Keratinocyte (primary cell): ENCODE measurements around the gene NYNRIN. TPM values are rescaled to one million over a fixed set of nuclear protein-coding genes. Genes with fewer than 3 reads are reported as not detected.

ENCODE experiments used
- DNase-seq: peaks from one replicate; pipeline ENCODE4 v3.0.0-alpha.2; 2011; ENCODE audit warnings: low read depth, missing footprints, low spot score
- FAIRE-seq: peaks from 2 replicates; lab custom pipeline; 2011; peaks lifted over from hg19 to GRCh38; lab: Jason Lieb, UNC
- H2AFZ ChIP-seq: 2 replicates; pipeline ENCODE4 v1.6.0; 2012; ENCODE audit warnings: low read length, control low read depth, inconsistent platforms; ENCODE audit not compliant: control insufficient read depth
- H3K27ac ChIP-seq: 2 replicates; pipeline ENCODE4 v1.5.1; 2011; ENCODE audit warnings: low read length; ENCODE audit not compliant: control insufficient read depth, insufficient read depth
- H3K27me3 ChIP-seq: 3 replicates; pipeline ENCODE4 v1.6.0; 2011; ENCODE audit warnings: low read length; ENCODE audit not compliant: control insufficient read depth, insufficient read depth; ENCODE audit errors: extremely low read depth
- H3K36me3 ChIP-seq, 2 experiments: 2 replicates in 1 of 2; 3 replicates in 1 of 2; pipeline ENCODE4 v1.5.1; 2011; ENCODE audit warnings: low read length in 2 of 2, mild to moderate bottlenecking in 1 of 2; ENCODE audit not compliant: control insufficient read depth in 2 of 2, insufficient read depth in 2 of 2; ENCODE audit errors: extremely low read depth in 1 of 2
- H3K4me1 ChIP-seq: 3 replicates; pipeline ENCODE4 v1.5.1; 2011; ENCODE audit warnings: low read length; ENCODE audit not compliant: control insufficient read depth, insufficient read depth; ENCODE audit errors: extremely low read depth
- H3K4me2 ChIP-seq: 3 replicates; pipeline ENCODE4 v1.6.0; 2011; ENCODE audit warnings: low read depth, low read length; ENCODE audit not compliant: control insufficient read depth, insufficient read depth; ENCODE audit errors: extremely low read depth
- H3K4me3 ChIP-seq, 3 experiments: fragments of 200-600 bp in 1 of 3; sonication (generic) in 1 of 3; 2 replicates in 2 of 3; 3 replicates in 1 of 3; pipeline ENCODE4 v1.5.1; 2011 to 2016; ENCODE audit warnings: low read length in 3 of 3, mild to moderate bottlenecking in 3 of 3, control low read depth in 2 of 3, inconsistent platforms in 1 of 3, low read depth in 1 of 3, mixed read lengths in 1 of 3, mixed run types in 1 of 3, moderate library complexity in 1 of 3; ENCODE audit not compliant: control insufficient read depth in 2 of 3, insufficient read depth in 2 of 3; ENCODE audit errors: extremely low read depth in 1 of 3
- H3K79me2 ChIP-seq: 2 replicates; pipeline ENCODE4 v1.6.0; 2012; ENCODE audit warnings: low read length; ENCODE audit not compliant: control insufficient read depth, insufficient read depth
- H3K9ac ChIP-seq: 3 replicates; pipeline ENCODE4 v1.6.0; 2011; ENCODE audit warnings: low read length; ENCODE audit not compliant: control insufficient read depth, insufficient read depth; ENCODE audit errors: extremely low read depth
- H3K9me1 ChIP-seq: 3 replicates; pipeline ENCODE4 v1.6.0; 2011; ENCODE audit warnings: low read length; ENCODE audit not compliant: control insufficient read depth, insufficient read depth; ENCODE audit errors: extremely low read depth
- H3K9me3 ChIP-seq: 2 replicates; pipeline ENCODE4 v1.5.1; 2012; ENCODE audit warnings: low read depth, low read length; ENCODE audit not compliant: control insufficient read depth
- H4K20me1 ChIP-seq: 3 replicates; pipeline ENCODE4 v1.6.0; 2011; ENCODE audit warnings: low read length; ENCODE audit not compliant: control insufficient read depth, insufficient read depth; ENCODE audit errors: extremely low read depth
- EZH2 ChIP-seq: IDR thresholded peaks from one replicate; pipeline ENCODE4 v1.6.1; 2012; ENCODE audit warnings: inconsistent platforms, mild to moderate bottlenecking, low read length, moderate library complexity
- dilution Hi-C: fragments of 300-500 bp; cut with MboI; formaldehyde crosslinking; loops from one replicate; pipeline ENCODE4 v1.7.0; 2020; ENCODE audit warnings: low sequenced_read_pairs; ENCODE audit not compliant: extremely low pct_ligation_motif_present
- polyA plus RNA-seq, 5 experiments: library from polyadenylated mRNA; depleted of rRNA in 3 of 5; stranded (reverse) in 3 of 5; stranded (forward) in 1 of 5; unstranded in 1 of 5; fragments of >200 nt; gene quantifications; 1 replicate in 1 of 5; 2 replicates in 3 of 5; 3 replicates in 1 of 5; pipeline versions ENCODE4 v1.2.1 to v1.2.3, GENCODE V29; 2011 to 2012; ENCODE audit warnings: missing spikeins in 2 of 5, low read depth in 1 of 5, low replicate concordance in 1 of 5
- TF ChIP-seq, protein P1 (sequence below), 3 experiments: IDR thresholded peaks in 1 of 3; conservative IDR thresholded peaks in 1 of 3; optimal IDR thresholded peaks in 1 of 3; 2 replicates in 2 of 3; 3 replicates in 1 of 3; pipeline versions ENCODE3 to v1.5.1; 2011; ENCODE audit warnings: low read length in 3 of 3, mild to moderate bottlenecking in 3 of 3, moderate library complexity in 2 of 3, control low read depth in 1 of 3, inconsistent platforms in 1 of 3; ENCODE audit not compliant: insufficient read depth in 2 of 3; ENCODE audit errors: extremely low read depth in 1 of 3

NYNRIN gene
- polyA plus RNA-seq, 1 donor (not counting 4 experiments of a cell fraction or from before 2014, with no cell fraction given), result 4.9 TPM

- H3K9me3 ChIP-seq, result no peaks in the 10 kb centered on the region
- TF ChIP-seq, protein P1, sequence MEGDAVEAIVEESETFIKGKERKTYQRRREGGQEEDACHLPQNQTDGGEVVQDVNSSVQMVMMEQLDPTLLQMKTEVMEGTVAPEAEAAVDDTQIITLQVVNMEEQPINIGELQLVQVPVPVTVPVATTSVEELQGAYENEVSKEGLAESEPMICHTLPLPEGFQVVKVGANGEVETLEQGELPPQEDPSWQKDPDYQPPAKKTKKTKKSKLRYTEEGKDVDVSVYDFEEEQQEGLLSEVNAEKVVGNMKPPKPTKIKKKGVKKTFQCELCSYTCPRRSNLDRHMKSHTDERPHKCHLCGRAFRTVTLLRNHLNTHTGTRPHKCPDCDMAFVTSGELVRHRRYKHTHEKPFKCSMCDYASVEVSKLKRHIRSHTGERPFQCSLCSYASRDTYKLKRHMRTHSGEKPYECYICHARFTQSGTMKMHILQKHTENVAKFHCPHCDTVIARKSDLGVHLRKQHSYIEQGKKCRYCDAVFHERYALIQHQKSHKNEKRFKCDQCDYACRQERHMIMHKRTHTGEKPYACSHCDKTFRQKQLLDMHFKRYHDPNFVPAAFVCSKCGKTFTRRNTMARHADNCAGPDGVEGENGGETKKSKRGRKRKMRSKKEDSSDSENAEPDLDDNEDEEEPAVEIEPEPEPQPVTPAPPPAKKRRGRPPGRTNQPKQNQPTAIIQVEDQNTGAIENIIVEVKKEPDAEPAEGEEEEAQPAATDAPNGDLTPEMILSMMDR (optimal IDR thresholded peaks at IDR 0.05 in 1 of 3, IDR thresholded peaks at IDR 0.05 in 1 of 3, conservative IDR thresholded peaks at IDR 0.05 in 1 of 3; ENCODE audit: extremely low read depth in 1 of 3, insufficient read depth in 2 of 3, low read length in 3 of 3), result no peak
- no peak for TF ChIP-seq EZH2
- no peak overlapping the region for H3K27ac ChIP-seq
- no peaks in the 10 kb centered on the region for H4K20me1 ChIP-seq
- no peak overlapping the region for H2AFZ ChIP-seq
- H3K9ac ChIP-seq, result no peak overlapping the region
- no peaks in the 10 kb centered on the region for H3K27me3 ChIP-seq
- peaks cover 2% of the 10 kb centered on the region for H3K9me1 ChIP-seq
- dilution Hi-C loops, result no loop called here
- no peaks in the 10 kb centered on the region for H3K36me3 ChIP-seq
- H3K79me2 ChIP-seq, result no peaks in the 10 kb centered on the region
- DNase-seq (no peak), FAIRE-seq (no peak)
- H3K4me3 ChIP-seq, result no peak overlapping the region
- H3K4me2 ChIP-seq, result no peak overlapping the region
- H3K4me1 ChIP-seq, result no peaks in the 10 kb centered on the region
Observed at GRCh38 chr14:24409192-24409591, 10.4 kb downstream of the NYNRIN start.

GRCh38 chr14:24409956-24410355 lies 11.2 kb downstream of the NYNRIN start:
- H2AFZ ChIP-seq, result no peak overlapping the region
- no peak for TF ChIP-seq EZH2
- TF ChIP-seq, protein P1 (optimal IDR thresholded peaks at IDR 0.05 in 1 of 3, IDR thresholded peaks at IDR 0.05 in 1 of 3, conservative IDR thresholded peaks at IDR 0.05 in 1 of 3; ENCODE audit: extremely low read depth in 1 of 3, insufficient read depth in 2 of 3, low read length in 3 of 3), result no peak
- H3K9me3 ChIP-seq, result no peaks in the 10 kb centered on the region
- H4K20me1 ChIP-seq, result no peaks in the 10 kb centered on the region
- no peak overlapping the region for H3K4me3 ChIP-seq
- H3K4me1 ChIP-seq, result no peaks in the 10 kb centered on the region
- DNase-seq (no peak), FAIRE-seq (no peak)
- H3K9me1 ChIP-seq, result peaks cover 2% of the 10 kb centered on the region
- no peak overlapping the region for H3K27ac ChIP-seq
- H3K9ac ChIP-seq, result no peak overlapping the region
- no peaks in the 10 kb centered on the region for H3K79me2 ChIP-seq
- dilution Hi-C loops, result no loop called here
- no peaks in the 10 kb centered on the region for H3K36me3 ChIP-seq
- H3K4me2 ChIP-seq, result no peak overlapping the region
- H3K27me3 ChIP-seq, result no peaks in the 10 kb centered on the region
